HG03045 (cell line): ENCODE results near the gene DYNC2H1.

Experiments used
- ATAC-seq: cut with Tn5 transposase; IDR thresholded peaks from one replicate; pipeline ENCODE4 v1.9.1; 2021; ENCODE audit warnings: mild to moderate bottlenecking, moderate library complexity; ENCODE audit not compliant: unreplicated experiment

The DYNC2H1 gene

GRCh38 chr11:103528596-103528995 is 419.4 kb downstream of the DYNC2H1 start:
- no peak for ATAC-seq

GRCh38 chr11:103529181-103529684 is 420.0 kb downstream of the DYNC2H1 start:
- no peak for ATAC-seq
